ENCODE results near the gene RCBTB2. TPM values are rescaled to one million over a fixed set of nuclear protein-coding genes. Genes with fewer than 3 reads are reported as not detected.

Gene RCBTB2
- total RNA-seq, 2 experiments from 2014 or later = 1.2 to 1.4 TPM

DNA sequence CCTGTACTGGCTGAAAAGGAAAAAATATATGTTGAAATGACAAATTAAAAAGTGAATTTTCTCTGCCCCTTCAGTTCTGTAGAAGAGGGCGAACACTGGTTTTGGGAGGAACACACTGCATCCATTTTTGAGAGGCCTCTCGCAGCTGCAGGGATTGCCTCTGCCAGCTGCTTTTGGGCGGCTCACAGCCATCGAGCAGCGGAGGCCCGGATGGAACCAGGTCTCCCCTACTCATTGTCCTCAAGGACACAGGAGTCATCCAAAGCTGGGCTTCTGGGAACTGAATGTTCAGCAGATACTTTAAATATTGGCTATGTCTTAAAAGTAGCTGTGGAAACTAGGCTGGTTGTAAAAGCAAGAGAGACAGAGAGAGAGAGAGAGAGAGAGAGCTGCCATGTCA is 17.1 kb downstream of the RCBTB2 start:
- H3K27me3 Mint-ChIP-seq (ENCODE audit: low read depth) = no peaks in the 10 kb centered on the region
- no peak overlapping the region for H3K4me3 Mint-ChIP-seq
- CTCF ChIA-PET = interaction anchor here (0.7 kb wide), 1 partner anchor 17 kb away, joined by 3 read pairs; the partner anchor contains the start of gene RCBTB2
- H3K9me3 Mint-ChIP-seq = no peaks in the 10 kb centered on the region
- H3K36me3 Mint-ChIP-seq (ENCODE audit: low read depth) = no peaks in the 10 kb centered on the region
- no peak overlapping the region for H3K27ac Mint-ChIP-seq
- intact Hi-C loops (cut with micrococcal nuclease) = no loop called here
- no peaks in the 10 kb centered on the region for H3K4me1 Mint-ChIP-seq (ENCODE audit: low read depth)
- DNase-seq = no peak

DNA sequence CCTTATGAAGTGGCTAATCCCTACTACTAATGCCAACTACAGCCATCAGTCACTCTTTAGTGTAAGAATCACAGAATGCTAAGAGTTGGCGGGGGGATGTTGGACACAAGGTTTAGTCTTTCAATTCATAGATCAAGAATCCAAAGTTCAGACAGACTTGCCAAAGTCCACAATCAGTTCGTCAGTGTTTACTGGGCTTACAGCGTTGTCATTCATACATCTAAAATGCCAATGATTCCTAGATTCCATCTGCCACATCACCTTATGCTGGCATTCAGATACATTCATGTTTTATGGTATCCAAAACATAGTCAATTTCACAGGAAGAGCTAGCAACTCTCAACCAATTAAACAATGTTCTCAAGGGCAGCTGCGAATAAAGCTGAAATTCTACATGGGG is 18.1 kb downstream of the RCBTB2 start:
- CTCF ChIA-PET = interaction anchor here (0.6 to 0.7 kb wide), 2 partner anchors 18 to 140 kb away, joined by 3 read pairs; partner anchors contain the start of gene RCBTB2
- no peak for DNase-seq
- Mint-ChIP-seq H3K4me1 (ENCODE audit: low read depth) (peaks cover 4% of the 10 kb centered on the region), H3K27ac (no peak overlapping the region), H3K4me3 (no peak overlapping the region), H3K36me3 (ENCODE audit: low read depth) (no peaks in the 10 kb centered on the region), H3K9me3 (no peaks in the 10 kb centered on the region), H3K27me3 (ENCODE audit: low read depth) (no peaks in the 10 kb centered on the region)
- intact Hi-C loops (cut with micrococcal nuclease) = no loop called here

DNA sequence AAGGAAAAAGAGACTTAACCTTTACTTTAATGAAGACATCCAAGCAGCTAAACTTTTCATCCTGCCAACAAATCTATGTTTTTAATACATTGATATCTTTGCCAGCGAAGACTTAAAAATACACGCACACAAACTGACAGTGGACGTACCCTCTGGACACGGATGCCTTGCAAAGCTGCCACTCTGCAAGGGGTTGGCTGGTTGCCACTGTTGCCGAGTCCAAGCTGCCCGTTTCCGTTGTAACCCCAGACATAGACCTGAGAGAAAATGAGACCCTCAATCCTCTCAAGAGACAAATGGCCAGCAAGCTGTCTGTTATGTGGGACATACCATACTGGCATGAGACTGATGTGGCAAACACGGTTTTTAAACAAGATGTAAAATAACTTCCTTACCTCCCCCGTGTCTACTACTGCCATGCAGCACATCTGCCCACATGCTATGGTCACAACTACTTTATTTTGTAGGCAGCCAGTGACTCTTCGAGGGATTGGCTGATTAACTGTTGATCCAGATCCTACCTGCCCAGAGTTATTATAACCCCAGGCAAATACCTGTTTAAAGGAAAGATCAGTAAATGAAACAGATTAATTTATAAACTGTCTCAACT is 21.2 kb downstream of the RCBTB2 start:
- H3K9me3 Mint-ChIP-seq = no peaks in the 10 kb centered on the region
- H3K4me3 Mint-ChIP-seq = no peak overlapping the region
- DNase-seq = no peak
- CTCF ChIA-PET = interaction anchor here (0.6 to 1.0 kb wide), 2 partner anchors 10 to 356 kb away, joined by 4 read pairs; no protein-coding TSS in a partner anchor
- H3K27ac Mint-ChIP-seq = no peak overlapping the region
- no peaks in the 10 kb centered on the region for H3K36me3 Mint-ChIP-seq (ENCODE audit: low read depth)
- H3K4me1 Mint-ChIP-seq (ENCODE audit: low read depth) = peaks cover 15% of the 10 kb centered on the region
- no peaks in the 10 kb centered on the region for H3K27me3 Mint-ChIP-seq (ENCODE audit: low read depth)
- intact Hi-C loops (cut with micrococcal nuclease) = no loop called here

DNA sequence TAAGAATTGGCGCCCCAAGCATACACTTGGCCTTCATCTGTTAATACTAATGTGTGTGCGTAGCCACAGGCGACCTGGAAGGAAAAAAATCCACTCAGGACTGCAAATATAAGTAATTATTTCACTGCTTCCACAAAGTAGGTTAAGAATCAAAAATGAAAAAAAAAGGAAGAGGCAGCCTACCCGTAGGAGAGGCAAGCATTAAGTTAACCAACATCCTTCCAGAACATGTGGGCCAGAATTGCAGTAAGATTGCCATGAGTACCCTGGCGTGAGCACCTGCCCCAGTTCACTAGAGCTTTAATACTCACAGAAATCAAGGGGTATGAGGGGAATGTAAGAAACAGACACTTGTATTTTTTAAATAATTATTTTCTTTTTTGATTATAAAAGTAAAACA is 22.2 kb downstream of the RCBTB2 start:
- H3K36me3 Mint-ChIP-seq (ENCODE audit: low read depth) = no peaks in the 10 kb centered on the region
- CTCF ChIA-PET = no interaction called here
- intact Hi-C loops (cut with micrococcal nuclease) = no loop called here
- DNase-seq = no peak
- no peaks in the 10 kb centered on the region for H3K27me3 Mint-ChIP-seq (ENCODE audit: low read depth)
- H3K27ac Mint-ChIP-seq = no peak overlapping the region
- H3K4me1 Mint-ChIP-seq (ENCODE audit: low read depth) = peaks cover 25% of the 10 kb centered on the region
- no peak overlapping the region for H3K4me3 Mint-ChIP-seq
- no peaks in the 10 kb centered on the region for H3K9me3 Mint-ChIP-seq

DNA sequence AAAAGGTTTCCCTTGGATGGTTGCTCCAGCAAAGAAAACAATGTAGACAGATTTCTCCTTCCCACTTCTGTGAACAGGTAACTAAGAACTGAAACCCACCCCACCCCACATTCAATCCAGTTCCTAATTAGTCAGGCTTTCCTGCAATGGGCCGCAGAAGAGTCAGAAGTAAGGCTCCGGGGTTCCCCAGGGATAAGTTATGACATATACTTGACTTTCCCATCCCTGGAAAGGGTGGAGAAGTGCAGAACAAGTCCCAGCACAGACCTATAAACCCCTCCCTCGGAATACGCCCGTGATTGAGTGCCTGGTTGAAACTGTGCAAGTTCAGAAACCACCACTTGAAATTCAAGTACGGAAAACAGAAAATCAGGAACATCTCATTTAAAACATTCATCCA is 24.9 kb downstream of the RCBTB2 start:
- H3K4me1 Mint-ChIP-seq (ENCODE audit: low read depth) = peaks cover 50% of the 10 kb centered on the region
- H3K9me3 Mint-ChIP-seq = no peaks in the 10 kb centered on the region
- no peaks in the 10 kb centered on the region for H3K27me3 Mint-ChIP-seq (ENCODE audit: low read depth)
- H3K27ac Mint-ChIP-seq = no peak overlapping the region
- intact Hi-C loops (cut with micrococcal nuclease) = no loop called here
- H3K36me3 Mint-ChIP-seq (ENCODE audit: low read depth) = no peaks in the 10 kb centered on the region
- DNase-seq = no peak
- no peak overlapping the region for H3K4me3 Mint-ChIP-seq
- CTCF ChIA-PET = no interaction called here

DNA sequence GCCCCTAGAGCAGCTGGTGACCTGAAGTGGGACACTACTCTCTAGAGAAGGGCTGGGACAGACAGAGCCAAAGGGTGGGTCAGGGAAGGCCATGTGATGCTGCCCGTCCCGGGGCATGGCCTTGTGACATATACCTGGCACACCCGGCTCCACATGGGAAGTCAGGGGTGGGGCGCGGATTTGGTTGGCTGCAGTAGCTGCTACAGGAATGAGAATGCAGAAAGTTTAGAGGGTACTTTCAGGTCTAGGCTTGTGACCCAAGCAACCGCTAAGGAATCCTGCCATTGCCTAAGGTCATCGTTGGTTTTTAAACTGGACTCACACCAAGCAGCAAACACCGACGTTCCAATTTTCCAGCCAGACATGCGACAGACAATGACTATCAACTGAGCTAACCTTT is 25.9 kb downstream of the RCBTB2 start:
- H3K27ac Mint-ChIP-seq = no peak overlapping the region

DNA sequence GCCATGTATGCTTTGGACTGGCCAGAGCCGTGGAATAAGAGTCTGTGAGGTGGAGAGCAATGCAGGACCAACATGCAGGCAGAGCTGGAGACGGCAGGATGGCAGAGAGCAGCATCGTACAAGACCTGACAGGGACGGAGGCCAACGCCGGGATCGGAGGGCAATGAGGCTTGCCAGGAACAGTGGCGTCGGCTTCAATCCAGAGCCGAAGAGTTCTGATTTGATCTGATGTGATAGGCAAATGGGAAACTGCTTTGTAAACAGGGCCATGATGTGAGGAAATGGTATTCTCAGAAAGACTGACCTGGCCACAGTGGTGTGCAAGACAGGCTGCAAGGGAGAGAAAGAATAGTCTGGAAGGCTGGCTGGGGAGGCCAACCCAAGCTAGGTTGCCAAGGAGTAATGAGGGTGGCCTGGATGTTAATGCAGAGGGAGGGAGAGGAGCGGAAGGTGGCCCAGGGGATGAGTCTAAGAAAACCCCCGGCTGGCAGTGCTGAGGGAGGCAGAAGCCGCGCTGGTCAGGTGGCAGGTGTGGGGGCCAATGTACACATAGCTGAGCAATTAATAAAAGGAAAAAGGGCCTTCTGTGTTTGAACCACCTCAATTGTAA is 26.7 kb downstream of the RCBTB2 start:
- Mint-ChIP-seq H3K4me3 (peak overlapping the region; percentile 2), H3K27me3 (ENCODE audit: low read depth) (no peaks in the 10 kb centered on the region), H3K27ac (peak overlapping the region; percentile 75), H3K36me3 (ENCODE audit: low read depth) (no peaks in the 10 kb centered on the region), H3K4me1 (ENCODE audit: low read depth) (peaks cover 50% of the 10 kb centered on the region), H3K9me3 (no peaks in the 10 kb centered on the region)
- CTCF ChIA-PET = interaction anchor here (0.6 to 1.2 kb wide), 7 partner anchors 10 to 266 kb away, joined by 3 to 4 read pairs (median 3); no protein-coding TSS in a partner anchor
- intact Hi-C loops (cut with micrococcal nuclease) = no loop called here
- no peak for DNase-seq

More for the DNA sequence above, 25.9 kb downstream of the RCBTB2 start:
- Mint-ChIP-seq H3K4me3 (no peak overlapping the region), H3K9me3 (no peaks in the 10 kb centered on the region), H3K27me3 (ENCODE audit: low read depth) (no peaks in the 10 kb centered on the region), H3K4me1 (ENCODE audit: low read depth) (peaks cover 50% of the 10 kb centered on the region), H3K36me3 (ENCODE audit: low read depth) (no peaks in the 10 kb centered on the region)
- intact Hi-C loops (cut with micrococcal nuclease) = no loop called here
- CTCF ChIA-PET = no interaction called here
- no peak for DNase-seq

DNA sequence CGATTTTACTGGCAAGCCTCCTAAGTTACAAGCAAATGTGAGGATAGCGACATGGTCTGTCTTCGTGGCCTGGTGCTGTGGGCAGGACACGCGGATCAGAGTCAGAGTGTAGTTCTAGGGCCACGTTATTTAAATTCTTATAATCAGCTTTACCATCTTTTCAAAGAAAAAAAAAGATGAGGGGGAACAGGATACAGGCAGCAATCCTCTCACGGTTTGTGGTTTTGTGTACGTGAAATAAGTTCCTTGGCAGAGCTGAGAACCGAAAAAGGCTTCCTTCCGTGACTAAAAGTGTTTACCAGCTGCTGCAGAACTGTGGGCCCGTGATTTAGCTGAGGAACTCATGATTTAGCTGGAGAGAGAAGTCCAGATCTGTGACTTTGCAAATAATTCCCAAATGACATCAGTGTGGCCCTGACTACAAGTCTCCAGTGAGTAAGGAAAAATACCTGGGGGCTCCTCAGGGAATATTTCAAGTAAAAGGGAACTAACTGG is 27.2 kb downstream of the RCBTB2 start:
- Mint-ChIP-seq H3K4me3 (peak overlapping the region; percentile 59), H3K27ac (peak overlapping the region; percentile 75), H3K9me3 (no peaks in the 10 kb centered on the region), H3K4me1 (ENCODE audit: low read depth) (peaks cover 56% of the 10 kb centered on the region), H3K27me3 (ENCODE audit: low read depth) (no peaks in the 10 kb centered on the region), H3K36me3 (ENCODE audit: low read depth) (no peaks in the 10 kb centered on the region)
- CTCF ChIA-PET = interaction anchor here (0.6 to 1.3 kb wide), 9 partner anchors 10 to 379 kb away, joined by 3 to 4 read pairs (median 3); no protein-coding TSS in a partner anchor
- intact Hi-C loops (cut with micrococcal nuclease) = loop anchor here (1.0 to 2.0 kb wide), 9 partner anchors 15 to 295 kb away; no protein-coding TSS in a partner anchor
- peak; percentile 70 for DNase-seq

DNA sequence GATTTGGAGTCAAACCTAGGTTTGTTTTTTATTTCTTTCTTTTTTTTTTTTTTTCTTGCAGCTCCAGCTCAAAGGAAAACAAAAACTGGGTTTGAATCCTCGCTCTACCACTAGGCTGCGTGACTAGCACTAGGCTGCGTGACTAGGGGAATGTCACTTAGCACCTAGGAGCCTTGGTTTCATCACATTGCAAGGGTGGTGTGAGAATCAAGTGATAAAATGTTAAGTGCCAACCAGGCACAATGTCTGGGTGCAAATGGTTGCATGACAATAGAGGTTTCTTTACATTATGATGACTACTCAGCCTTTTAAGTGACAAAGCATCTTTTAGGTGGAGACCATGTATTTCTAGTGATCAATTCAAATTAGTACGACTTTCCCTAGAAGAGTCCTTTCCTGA is 27.9 kb downstream of the RCBTB2 start:
- H3K4me1 Mint-ChIP-seq (ENCODE audit: low read depth) = peaks cover 58% of the 10 kb centered on the region
- H3K27me3 Mint-ChIP-seq (ENCODE audit: low read depth) = no peaks in the 10 kb centered on the region
- H3K4me3 Mint-ChIP-seq = peak overlapping the region; percentile 59
- no peaks in the 10 kb centered on the region for H3K36me3 Mint-ChIP-seq (ENCODE audit: low read depth)
- peak; percentile 61 for DNase-seq
- intact Hi-C loops (cut with micrococcal nuclease) = loop anchor here (1.0 to 2.0 kb wide), 9 partner anchors 15 to 295 kb away; no protein-coding TSS in a partner anchor
- CTCF ChIA-PET = interaction anchor here (0.6 to 1.3 kb wide), 3 partner anchors 17 to 379 kb away, joined by 3 read pairs; no protein-coding TSS in a partner anchor
- H3K27ac Mint-ChIP-seq = peak overlapping the region; percentile 75
- H3K9me3 Mint-ChIP-seq = no peaks in the 10 kb centered on the region

DNA sequence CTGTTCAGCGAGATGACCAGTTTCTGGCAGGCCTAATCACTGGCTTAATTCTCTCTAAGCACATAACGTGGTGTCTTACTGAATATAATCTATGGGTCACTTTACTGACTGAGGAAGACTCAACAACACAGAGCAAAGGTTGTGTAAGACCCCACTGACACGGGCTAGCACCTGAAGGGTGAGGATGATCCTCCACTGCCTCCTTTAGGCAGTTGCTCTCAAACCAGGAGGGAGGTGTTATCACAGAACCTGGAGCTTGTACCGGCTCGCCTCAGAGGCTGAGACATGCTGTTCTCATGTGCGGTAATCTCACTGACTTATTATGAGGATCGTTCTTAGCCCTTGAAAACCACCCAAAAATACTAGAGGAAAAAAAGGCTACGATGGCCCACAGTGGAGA is 28.3 kb downstream of the RCBTB2 start:
- Mint-ChIP-seq H3K4me1 (ENCODE audit: low read depth) (peaks cover 55% of the 10 kb centered on the region), H3K9me3 (no peaks in the 10 kb centered on the region), H3K27ac (peak overlapping the region; percentile 13), H3K27me3 (ENCODE audit: low read depth) (no peaks in the 10 kb centered on the region), H3K36me3 (ENCODE audit: low read depth) (no peaks in the 10 kb centered on the region), H3K4me3 (peak overlapping the region; percentile 10)
- intact Hi-C loops (cut with micrococcal nuclease) = loop anchor here (1.0 to 2.0 kb wide), 9 partner anchors 14 to 294 kb away; no protein-coding TSS in a partner anchor
- DNase-seq = peak; percentile 40
- CTCF ChIA-PET = interaction anchor here (0.8 to 1.3 kb wide), 2 partner anchors 18 to 75 kb away, joined by 3 read pairs; no protein-coding TSS in a partner anchor

DNA sequence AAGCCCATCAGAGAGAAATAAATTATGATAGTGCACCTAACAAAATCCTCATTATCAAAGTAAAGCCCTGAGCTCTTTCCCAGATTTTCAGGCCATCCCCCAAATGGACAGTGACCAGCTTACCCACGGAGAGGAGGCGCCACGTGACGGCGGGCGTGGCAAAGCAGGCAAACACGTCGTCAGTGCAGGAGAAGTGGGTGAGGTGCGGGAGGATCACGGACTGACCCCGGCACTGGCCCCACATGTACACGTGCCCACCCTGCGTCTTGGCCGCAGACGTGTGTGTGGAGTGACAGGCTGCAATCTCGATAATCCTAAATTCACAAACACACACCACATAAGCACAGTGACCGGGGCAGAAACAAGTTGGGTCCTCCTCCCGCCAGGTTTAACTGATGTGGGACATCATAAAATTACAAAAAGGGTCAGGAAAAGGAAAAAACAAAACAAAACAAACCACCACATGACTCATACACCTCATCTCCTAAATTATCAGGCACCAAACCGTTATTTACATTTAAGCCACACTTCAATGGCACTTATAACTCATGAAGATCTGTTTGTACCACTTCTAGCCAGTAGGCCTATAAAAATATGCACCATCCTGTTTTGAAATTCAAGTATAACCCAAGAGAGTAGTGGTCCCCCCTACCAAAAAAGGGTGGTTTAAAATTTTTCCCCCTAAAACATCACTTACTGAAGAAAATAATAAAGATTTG is 30.1 kb downstream of the RCBTB2 start:
- Mint-ChIP-seq H3K27ac (no peak overlapping the region), H3K4me1 (ENCODE audit: low read depth) (peaks cover 52% of the 10 kb centered on the region), H3K36me3 (ENCODE audit: low read depth) (no peaks in the 10 kb centered on the region), H3K4me3 (no peak overlapping the region), H3K9me3 (no peaks in the 10 kb centered on the region), H3K27me3 (ENCODE audit: low read depth) (no peaks in the 10 kb centered on the region)
- intact Hi-C loops (cut with micrococcal nuclease) = no loop called here
- DNase-seq = no peak
- CTCF ChIA-PET = no interaction called here

DNA sequence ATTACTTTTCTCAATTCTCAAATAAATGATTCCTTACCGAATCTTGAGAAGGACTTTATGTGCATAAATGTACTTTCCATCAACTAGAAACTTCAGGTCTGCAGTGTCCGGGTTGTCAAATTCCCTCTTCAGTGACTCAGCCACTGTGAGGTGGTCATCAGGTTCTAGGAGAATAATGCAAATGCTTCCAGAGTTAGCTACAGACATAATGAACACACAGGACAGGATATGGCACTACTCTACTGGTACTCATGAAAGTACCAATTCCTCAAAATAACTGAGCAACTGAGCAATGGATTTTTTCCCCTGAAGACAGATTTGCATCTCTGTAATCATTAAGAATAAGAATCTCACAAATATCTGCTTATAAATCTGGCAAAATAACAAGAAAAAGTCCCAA is 31.2 kb downstream of the RCBTB2 start:
- Mint-ChIP-seq H3K27me3 (ENCODE audit: low read depth) (no peaks in the 10 kb centered on the region), H3K36me3 (ENCODE audit: low read depth) (no peaks in the 10 kb centered on the region), H3K4me3 (no peak overlapping the region), H3K4me1 (ENCODE audit: low read depth) (peaks cover 49% of the 10 kb centered on the region), H3K9me3 (no peaks in the 10 kb centered on the region), H3K27ac (no peak overlapping the region)
- intact Hi-C loops (cut with micrococcal nuclease) = no loop called here
- DNase-seq = no peak
- CTCF ChIA-PET = no interaction called here

Measured in activated naive CD4-positive, alpha-beta T cell treated with anti-CD3 and anti-CD28 coated beads for 36 hours (primary cell).